NT2/D1 (cell line): ENCODE data around the gene EEF1A2.
A peak's percentile ranks its signal among the peaks of the same experiment; 100 is the strongest.

Experiments
- DNase-seq: peaks from one replicate; pipeline ENCODE4 v3.0.0-alpha.2; 2011; ENCODE audit warnings: low read depth, low spot score
- H3K27me3 ChIP-seq: 2 replicates; pipeline ENCODE4 v1.6.0; 2011; ENCODE audit warnings: mild to moderate bottlenecking; ENCODE audit not compliant: insufficient read length, insufficient read depth
- H3K36me3 ChIP-seq: 2 replicates; pipeline ENCODE4 v1.6.1; 2011; ENCODE audit warnings: mild to moderate bottlenecking, low read length, mixed read lengths; ENCODE audit not compliant: insufficient read depth, insufficient read length
- H3K4me1 ChIP-seq: 2 replicates; pipeline ENCODE4 v1.5.1; 2011; ENCODE audit not compliant: insufficient read depth, insufficient read length
- H3K4me3 ChIP-seq: 2 replicates; pipeline ENCODE4 v1.5.1; 2011; ENCODE audit warnings: low read depth; ENCODE audit not compliant: insufficient read length
- H3K9ac ChIP-seq: 2 replicates; pipeline ENCODE4 v1.6.0; 2011; ENCODE audit warnings: low read depth; ENCODE audit not compliant: insufficient read length
- H3K9me3 ChIP-seq: 2 replicates; pipeline ENCODE4 v1.5.1; 2011; ENCODE audit warnings: mild to moderate bottlenecking, low read length; ENCODE audit not compliant: insufficient read depth
- SUZ12 ChIP-seq: IDR thresholded peaks from 2 replicates; pipeline ENCODE4 v1.6.1; 2011; ENCODE audit not compliant: insufficient read length, insufficient read depth; ENCODE audit errors: extremely low read depth
- YY1 ChIP-seq: IDR thresholded peaks from 2 replicates; pipeline ENCODE4 v1.6.1; 2011; ENCODE audit not compliant: insufficient read length, insufficient read depth
- ZNF274 ChIP-seq: IDR thresholded peaks from 2 replicates; pipeline ENCODE4 v1.6.1; 2011; ENCODE audit warnings: mild to moderate bottlenecking, low read depth, low read length

The EEF1A2 gene

DNA sequence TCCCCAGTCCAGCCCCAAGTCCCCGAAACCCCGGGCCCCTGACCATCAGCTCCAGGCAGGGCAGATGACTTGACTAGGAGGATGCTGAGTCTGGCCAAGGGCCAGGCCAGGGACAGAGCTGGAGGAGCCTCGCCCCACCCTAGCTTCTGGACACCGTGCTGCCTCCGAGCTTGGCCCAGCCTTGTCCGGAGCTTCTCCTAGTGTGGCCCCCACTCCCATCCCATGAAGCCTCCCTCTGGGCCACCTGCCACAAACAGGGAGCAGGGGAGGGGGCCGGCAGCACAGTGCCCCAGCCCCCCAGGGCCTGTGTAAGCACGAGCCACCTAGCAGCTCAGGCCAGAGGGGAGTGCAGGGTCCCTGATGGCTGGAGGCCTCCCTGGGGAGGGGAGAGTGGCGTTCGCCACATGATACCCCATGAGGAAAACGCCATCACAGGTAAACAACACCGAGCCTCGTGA is 5.3 kb downstream of the EEF1A2 start:
- TF ChIP-seq YY1 (no peak), ZNF274 (no peak), SUZ12 (no peak)
- no peak overlapping the region for H3K4me3 ChIP-seq
- peaks cover 75% of the 10 kb centered on the region for H3K36me3 ChIP-seq

DNA sequence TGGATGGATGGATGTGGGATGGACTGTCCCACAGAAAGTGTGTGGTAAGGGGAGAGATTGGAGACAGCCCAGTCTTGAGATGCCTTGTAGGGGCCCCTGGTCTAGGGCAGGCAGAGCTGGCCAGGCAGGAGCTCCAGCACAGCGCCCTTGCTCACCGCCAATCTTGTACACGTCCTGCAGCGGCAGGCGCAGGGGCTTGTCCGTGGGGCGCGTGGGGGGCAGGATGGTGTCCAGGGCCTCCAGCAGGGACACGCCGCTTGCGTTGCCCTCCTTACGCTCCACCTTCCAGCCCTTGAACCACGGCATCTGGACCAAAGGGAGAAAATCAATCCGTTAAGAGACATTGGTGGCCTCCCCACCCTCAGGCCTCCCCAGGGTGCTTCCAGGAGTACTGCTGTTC is 5.9 kb downstream of the EEF1A2 start:
- H3K9ac ChIP-seq = no peak overlapping the region
- no peaks in the 10 kb centered on the region for H3K9me3 ChIP-seq
- peaks cover 25% of the 10 kb centered on the region for H3K4me1 ChIP-seq
- peaks cover 2% of the 10 kb centered on the region for H3K27me3 ChIP-seq
- no peak for TF ChIP-seq YY1
- TF ChIP-seq ZNF274 = no peak
- TF ChIP-seq SUZ12 = no peak
- H3K36me3 ChIP-seq = peaks cover 78% of the 10 kb centered on the region
- no peak overlapping the region for H3K4me3 ChIP-seq
- no peak for DNase-seq

More for the DNA sequence above, 5.3 kb downstream of the EEF1A2 start:
- no peak for DNase-seq
- H3K27me3 ChIP-seq = peaks cover 6% of the 10 kb centered on the region
- no peaks in the 10 kb centered on the region for H3K9me3 ChIP-seq
- peaks cover 25% of the 10 kb centered on the region for H3K4me1 ChIP-seq
- H3K9ac ChIP-seq = no peak overlapping the region

DNA sequence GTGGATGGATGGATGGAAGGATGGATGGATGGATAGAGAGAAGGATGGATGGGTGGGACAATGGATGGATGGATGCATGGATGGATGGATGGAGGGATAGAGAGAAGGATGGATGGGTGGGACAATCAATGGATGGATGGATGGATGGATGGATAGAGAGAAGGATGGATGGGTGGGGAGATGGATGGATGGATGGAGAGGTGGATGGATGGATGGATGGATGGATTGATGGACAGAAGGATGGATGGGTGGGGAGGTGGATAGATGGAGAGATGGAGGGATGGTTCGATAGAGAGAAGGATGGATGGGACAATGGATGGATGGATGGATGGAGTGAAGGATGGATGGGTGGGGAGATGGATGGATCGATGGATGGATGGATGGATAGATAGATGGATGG is 6.4 kb downstream of the EEF1A2 start:
- peaks cover 82% of the 10 kb centered on the region for H3K36me3 ChIP-seq
- H3K27me3 ChIP-seq = peaks cover 2% of the 10 kb centered on the region
- H3K4me3 ChIP-seq = no peak overlapping the region

DNA sequence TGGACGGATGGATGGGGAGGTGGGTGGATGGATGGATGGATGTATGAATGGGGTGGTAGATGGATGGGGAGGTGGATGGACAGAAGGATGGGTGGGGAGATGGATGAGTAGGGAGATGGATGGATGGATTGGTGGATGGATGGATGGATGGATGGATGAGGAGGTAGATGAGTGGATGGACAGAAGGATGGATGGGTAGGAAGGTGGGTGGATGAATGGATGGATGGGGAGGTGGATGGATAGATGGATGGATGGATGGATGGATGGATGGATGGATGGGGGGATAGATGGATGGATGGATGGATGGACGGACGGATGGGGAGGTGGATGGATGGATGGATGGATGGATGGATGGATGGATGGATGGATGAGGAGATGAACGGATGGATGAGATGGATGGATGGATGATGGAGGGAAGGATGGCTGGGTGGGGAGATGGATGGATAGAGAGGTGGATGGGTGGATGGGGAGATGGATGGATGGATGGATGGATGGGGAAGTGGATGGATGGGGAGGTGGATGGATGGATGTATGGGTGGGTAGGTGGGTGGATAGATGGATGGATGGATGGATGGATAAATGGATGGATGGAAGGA is 7.2 kb downstream of the EEF1A2 start:
- Histone ChIP-seq H3K4me1 (peaks cover 12% of the 10 kb centered on the region), H3K27me3 (peaks cover 2% of the 10 kb centered on the region), H3K36me3 (peaks cover 78% of the 10 kb centered on the region), H3K4me3 (no peak overlapping the region), H3K9me3 (no peaks in the 10 kb centered on the region), H3K9ac (no peak overlapping the region)
- no peak for TF ChIP-seq ZNF274
- no peak for TF ChIP-seq YY1
- no peak for TF ChIP-seq SUZ12
- no peak for DNase-seq

More for the DNA sequence above, 6.4 kb downstream of the EEF1A2 start:
- no peak for TF ChIP-seq ZNF274
- no peak for TF ChIP-seq YY1
- no peak for TF ChIP-seq SUZ12
- peaks cover 20% of the 10 kb centered on the region for H3K4me1 ChIP-seq
- H3K9ac ChIP-seq = no peak overlapping the region
- no peak for DNase-seq
- no peaks in the 10 kb centered on the region for H3K9me3 ChIP-seq

DNA sequence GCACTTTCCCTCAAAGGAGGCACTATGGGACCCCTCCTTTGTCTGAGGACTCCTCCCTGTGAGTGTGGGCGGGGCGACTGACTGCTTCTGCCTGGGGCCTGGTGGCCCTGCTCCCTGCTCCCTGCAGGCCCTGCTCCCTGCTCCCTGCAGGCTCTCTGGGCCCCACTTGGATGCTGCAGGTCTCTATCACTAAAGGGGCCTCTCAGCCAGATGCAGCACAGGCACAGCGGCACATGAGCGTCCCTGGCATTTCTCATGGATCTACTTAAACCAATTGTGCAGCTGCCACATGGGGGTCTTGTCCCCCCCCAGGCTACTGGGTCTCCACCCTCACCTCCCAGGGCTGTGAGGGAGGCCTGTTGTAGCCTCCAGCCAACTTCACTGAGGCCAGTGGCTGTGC is 7.8 kb downstream of the EEF1A2 start:
- Histone ChIP-seq H3K4me3 (no peak overlapping the region), H3K9me3 (no peaks in the 10 kb centered on the region), H3K9ac (no peak overlapping the region), H3K27me3 (no peaks in the 10 kb centered on the region), H3K4me1 (peaks cover 8% of the 10 kb centered on the region), H3K36me3 (peaks cover 78% of the 10 kb centered on the region)
- no peak for DNase-seq
- no peak for TF ChIP-seq ZNF274
- no peak for TF ChIP-seq YY1
- no peak for TF ChIP-seq SUZ12

- H3K36me3 ChIP-seq = peaks cover 73% of the 10 kb centered on the region
Measured at GRCh38 chr20:63490416-63490815, 8.5 kb downstream of the EEF1A2 start.

DNA sequence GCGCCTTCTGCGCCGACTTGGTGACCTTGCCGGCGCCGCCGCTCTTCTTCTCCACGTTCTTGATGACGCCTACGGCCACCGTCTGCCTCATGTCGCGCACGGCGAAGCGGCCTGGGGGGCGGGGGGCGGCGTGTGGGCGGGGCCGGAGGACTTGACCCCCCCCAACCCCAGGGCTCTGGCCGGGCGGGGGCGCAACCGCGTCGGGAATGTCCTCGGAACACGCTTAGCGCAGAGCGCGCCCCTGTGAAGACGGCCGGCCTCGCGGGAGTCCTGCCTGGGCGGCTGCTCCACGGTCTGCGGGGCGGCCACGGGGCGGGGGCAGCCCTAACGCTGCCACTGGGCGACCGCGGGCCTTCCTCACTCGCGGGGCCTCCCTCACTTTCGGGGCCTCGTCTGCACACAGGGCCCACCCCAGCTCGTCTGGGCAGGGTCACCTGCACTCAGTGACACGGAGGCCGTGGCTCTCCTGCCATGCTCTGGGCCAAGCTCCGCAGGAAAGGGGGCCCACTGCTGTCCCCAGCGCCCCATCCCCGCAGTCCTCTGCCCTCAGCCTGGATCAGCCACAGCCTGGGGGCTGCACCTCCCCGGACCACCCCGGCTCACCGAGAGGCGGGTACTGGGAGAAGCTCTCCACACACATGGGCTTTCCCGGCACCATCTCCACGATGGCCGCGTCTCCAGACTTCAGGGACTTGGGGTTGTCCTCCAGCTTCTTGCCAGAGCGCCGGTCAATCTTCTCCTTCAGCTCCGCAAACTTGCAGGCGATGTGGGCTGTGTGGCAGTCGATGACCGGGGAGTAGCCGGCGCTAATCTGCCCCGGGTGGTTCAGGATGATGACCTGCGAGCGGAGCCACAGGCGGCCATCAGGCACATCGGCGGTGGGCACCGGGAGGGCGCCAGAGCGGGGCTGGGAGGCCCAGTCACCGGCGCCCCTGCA is 10.3 kb downstream of the EEF1A2 start:
- TF ChIP-seq ZNF274 (no peak), YY1 (no peak), SUZ12 (no peak)
- Histone ChIP-seq H3K9ac (peak overlapping the region; percentile 6), H3K27me3 (no peaks in the 10 kb centered on the region), H3K36me3 (peaks cover 54% of the 10 kb centered on the region), H3K9me3 (no peaks in the 10 kb centered on the region), H3K4me3 (no peak overlapping the region), H3K4me1 (peaks cover 10% of the 10 kb centered on the region)
- DNase-seq = no peak

More at GRCh38 chr20:63490416-63490815, 8.5 kb downstream of the EEF1A2 start:
- Histone ChIP-seq H3K4me1 (peaks cover 4% of the 10 kb centered on the region), H3K9ac (no peak overlapping the region), H3K27me3 (no peaks in the 10 kb centered on the region), H3K9me3 (no peaks in the 10 kb centered on the region), H3K4me3 (no peak overlapping the region)
- no peak for DNase-seq
- TF ChIP-seq YY1 = no peak
- TF ChIP-seq ZNF274 = no peak
- no peak for TF ChIP-seq SUZ12
